Ishikawa (cell line): ENCODE measurements around the gene ZNF878.

Experiments used
- EP300 ChIP-seq: IDR thresholded peaks from 2 replicates; pipeline ENCODE4 v1.6.1; 2012; ENCODE audit warnings: borderline replicate concordance
- MAX ChIP-seq: IDR thresholded peaks from 2 replicates; pipeline ENCODE4 v1.6.1; 2012
- REST ChIP-seq: IDR thresholded peaks from 2 replicates; pipeline ENCODE4 v1.6.1; 2012; ENCODE audit warnings: low read depth, mild to moderate bottlenecking
- TCF12 ChIP-seq: IDR thresholded peaks from 2 replicates; pipeline ENCODE4 v1.6.1; 2012; ENCODE audit warnings: low read depth
- TEAD4 ChIP-seq: IDR thresholded peaks from 2 replicates; pipeline ENCODE4 v1.6.1; 2012
- ZBTB7A ChIP-seq: IDR thresholded peaks from 2 replicates; pipeline ENCODE4 v1.6.1; 2012; ENCODE audit warnings: low read depth
- TF ChIP-seq, protein P1 (sequence below): IDR thresholded peaks from 2 replicates; pipeline ENCODE4 v1.6.1; 2012

- TF ChIP-seq MAX (no peak), TCF12 (no peak), EP300 (no peak), TEAD4 (no peak), REST (no peak), ZBTB7A (no peak)
- TF ChIP-seq, protein P1, sequence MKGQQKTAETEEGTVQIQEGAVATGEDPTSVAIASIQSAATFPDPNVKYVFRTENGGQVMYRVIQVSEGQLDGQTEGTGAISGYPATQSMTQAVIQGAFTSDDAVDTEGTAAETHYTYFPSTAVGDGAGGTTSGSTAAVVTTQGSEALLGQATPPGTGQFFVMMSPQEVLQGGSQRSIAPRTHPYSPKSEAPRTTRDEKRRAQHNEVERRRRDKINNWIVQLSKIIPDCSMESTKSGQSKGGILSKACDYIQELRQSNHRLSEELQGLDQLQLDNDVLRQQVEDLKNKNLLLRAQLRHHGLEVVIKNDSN, result no peak
Observed at GRCh38 chr19:12090807-12091206, 38.0 kb upstream of the ZNF878 start.
